Nephron progenitor cell (in vitro differentiated cells): ENCODE results near the gene RFPL4A.
"Not testable (repeated sequence)": the region's sequence is repeated elsewhere in the genome, so short reads cannot be mapped to it uniquely, and the experiment has no call there.

Experiments
- DNase-seq: peaks from one replicate; pipeline ENCODE4 v3.0.0; 2021
- H3K27ac Mint-ChIP-seq: 2 replicates; pipeline ENCODE4 v1.8.0; 2021; ENCODE audit warnings: mild to moderate bottlenecking, moderate library complexity, mixed read lengths
- H3K27me3 Mint-ChIP-seq: 2 replicates; pipeline ENCODE4 v1.8.0; 2021; ENCODE audit warnings: mild to moderate bottlenecking, low read depth, mixed read lengths; ENCODE audit not compliant: poor library complexity
- H3K36me3 Mint-ChIP-seq: 2 replicates; pipeline ENCODE4 v1.8.0; 2021; ENCODE audit warnings: low read depth, mixed read lengths
- H3K4me1 Mint-ChIP-seq: 2 replicates; pipeline ENCODE4 v1.8.0; 2021; ENCODE audit warnings: mixed read lengths
- H3K4me3 Mint-ChIP-seq: 2 replicates; pipeline ENCODE4 v1.8.0; 2021; ENCODE audit warnings: mild to moderate bottlenecking, moderate library complexity, mixed read lengths
- H3K9me3 Mint-ChIP-seq: 2 replicates; pipeline ENCODE4 v1.8.0; 2021; ENCODE audit warnings: mild to moderate bottlenecking, moderate library complexity, mixed read lengths
- TF ChIP-seq, protein P1 (sequence below): fragments of 200-600 bp; sonication (generic); IDR thresholded peaks from 2 replicates; pipeline ENCODE4 v1.5.0; 2021; ENCODE audit warnings: antibody characterized with exemption

Gene RFPL4A

DNA sequence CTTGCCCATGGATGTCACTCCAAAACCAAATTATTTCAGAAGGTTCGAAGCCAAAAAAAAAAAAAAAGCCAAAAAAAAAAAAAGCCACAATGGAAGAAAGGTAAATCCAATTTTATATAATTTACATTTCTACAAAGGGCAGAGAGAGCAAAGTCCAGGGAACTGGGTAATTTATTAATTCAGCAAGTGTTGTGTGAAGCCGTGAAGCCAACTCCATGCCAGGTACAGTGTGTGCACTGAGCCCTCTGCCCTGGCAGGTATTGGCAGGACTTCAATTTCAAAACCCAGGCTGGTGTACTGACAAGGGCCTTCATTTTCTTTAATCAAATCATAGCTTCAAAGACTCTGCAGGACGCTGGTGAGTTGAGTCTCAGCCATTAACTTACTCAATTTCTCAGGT is 5.5 kb upstream of the RFPL4A start:
- DNase-seq: no peak
- TF ChIP-seq, protein P1, sequence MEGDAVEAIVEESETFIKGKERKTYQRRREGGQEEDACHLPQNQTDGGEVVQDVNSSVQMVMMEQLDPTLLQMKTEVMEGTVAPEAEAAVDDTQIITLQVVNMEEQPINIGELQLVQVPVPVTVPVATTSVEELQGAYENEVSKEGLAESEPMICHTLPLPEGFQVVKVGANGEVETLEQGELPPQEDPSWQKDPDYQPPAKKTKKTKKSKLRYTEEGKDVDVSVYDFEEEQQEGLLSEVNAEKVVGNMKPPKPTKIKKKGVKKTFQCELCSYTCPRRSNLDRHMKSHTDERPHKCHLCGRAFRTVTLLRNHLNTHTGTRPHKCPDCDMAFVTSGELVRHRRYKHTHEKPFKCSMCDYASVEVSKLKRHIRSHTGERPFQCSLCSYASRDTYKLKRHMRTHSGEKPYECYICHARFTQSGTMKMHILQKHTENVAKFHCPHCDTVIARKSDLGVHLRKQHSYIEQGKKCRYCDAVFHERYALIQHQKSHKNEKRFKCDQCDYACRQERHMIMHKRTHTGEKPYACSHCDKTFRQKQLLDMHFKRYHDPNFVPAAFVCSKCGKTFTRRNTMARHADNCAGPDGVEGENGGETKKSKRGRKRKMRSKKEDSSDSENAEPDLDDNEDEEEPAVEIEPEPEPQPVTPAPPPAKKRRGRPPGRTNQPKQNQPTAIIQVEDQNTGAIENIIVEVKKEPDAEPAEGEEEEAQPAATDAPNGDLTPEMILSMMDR: no peak
- H3K27ac Mint-ChIP-seq: no peak overlapping the region
- peaks cover 82% of the 10 kb centered on the region for H3K9me3 Mint-ChIP-seq
- H3K4me3 Mint-ChIP-seq: no peak overlapping the region
- H3K4me1 Mint-ChIP-seq: no peaks in the 10 kb centered on the region
- H3K27me3 Mint-ChIP-seq: no peaks in the 10 kb centered on the region
- no peaks in the 10 kb centered on the region for H3K36me3 Mint-ChIP-seq

DNA sequence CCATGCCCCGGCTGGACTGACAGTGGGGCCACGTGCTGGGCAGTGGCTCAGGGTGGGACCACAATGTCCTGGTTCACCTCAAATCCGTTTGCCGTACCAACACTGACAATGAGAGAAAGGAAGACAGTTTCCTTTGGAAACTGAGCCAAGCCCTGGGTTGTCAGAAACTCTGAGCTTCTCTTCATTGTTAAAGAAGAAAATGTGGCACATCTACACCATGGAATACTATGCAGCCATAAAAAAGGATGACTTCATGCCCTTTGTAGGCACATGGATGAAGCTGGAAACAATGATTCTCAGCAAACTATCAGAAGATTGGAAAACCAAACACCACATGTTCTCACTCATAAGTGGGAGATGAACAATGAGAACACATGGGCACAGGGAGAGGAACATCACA is 2.1 kb upstream of the RFPL4A start:
- H3K4me1 Mint-ChIP-seq, H3K27ac Mint-ChIP-seq, H3K36me3 Mint-ChIP-seq, H3K27me3 Mint-ChIP-seq, H3K4me3 Mint-ChIP-seq, DNase-seq: not testable (repeated sequence)
- H3K9me3 Mint-ChIP-seq: peaks cover 83% of the 10 kb centered on the region

DNA sequence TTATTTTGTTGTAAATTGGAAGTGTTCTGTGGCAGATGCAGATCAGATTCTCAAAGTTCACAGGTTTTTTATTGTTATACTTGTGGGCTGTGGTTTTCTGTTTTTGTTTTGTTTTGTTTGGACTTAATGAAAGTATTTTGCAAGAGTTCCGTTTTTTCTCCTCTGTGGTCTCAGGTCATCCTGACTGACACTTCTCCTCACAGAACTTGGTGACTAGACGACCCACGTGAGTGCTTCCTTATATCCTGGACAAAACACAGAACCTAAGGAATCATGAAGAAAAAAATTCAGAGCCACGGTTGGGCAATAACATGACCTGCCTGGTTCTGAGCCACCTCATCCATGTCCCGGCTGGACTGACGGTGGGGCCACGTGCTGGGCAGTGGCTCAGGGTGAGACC is 7.6 kb downstream of the RFPL4A start:
- no peaks in the 10 kb centered on the region for H3K36me3 Mint-ChIP-seq
- DNase-seq: no peak
- TF ChIP-seq, protein P1: no peak
- H3K4me3 Mint-ChIP-seq: no peak overlapping the region
- peaks cover 53% of the 10 kb centered on the region for H3K9me3 Mint-ChIP-seq
- no peaks in the 10 kb centered on the region for H3K27me3 Mint-ChIP-seq
- no peaks in the 10 kb centered on the region for H3K4me1 Mint-ChIP-seq
- H3K27ac Mint-ChIP-seq: no peak overlapping the region

DNA sequence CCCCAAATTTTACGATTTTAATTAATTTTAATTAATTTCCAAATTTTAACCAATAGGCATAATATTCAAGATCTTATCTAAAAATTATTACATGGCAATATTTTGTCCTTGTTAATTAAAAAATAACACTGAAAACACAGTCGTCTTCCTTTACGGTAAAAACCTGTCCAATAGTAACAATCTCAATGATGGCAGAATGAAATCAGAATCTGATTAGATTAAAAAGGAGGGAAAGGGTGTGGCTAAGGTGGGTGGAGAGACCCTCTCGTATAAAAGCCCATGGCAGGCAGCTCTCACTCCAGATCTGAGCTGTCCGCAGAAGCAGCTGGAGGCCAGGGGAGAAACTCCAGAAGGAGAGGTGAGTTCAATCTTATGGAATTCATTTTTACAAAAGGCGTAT is 9.9 kb downstream of the RFPL4A start, which contains the start of gene RFPL4AL1:
TSS of gene RFPL4AL1 (plus strand) at position 301 of the 400 bp plus-strand sequence. CDS start 2,687 bp downstream, outside the sequence.
- H3K36me3 Mint-ChIP-seq, H3K27ac Mint-ChIP-seq, H3K4me1 Mint-ChIP-seq, DNase-seq, H3K4me3 Mint-ChIP-seq, H3K27me3 Mint-ChIP-seq: not testable (repeated sequence)
- peaks cover 45% of the 10 kb centered on the region for H3K9me3 Mint-ChIP-seq

DNA sequence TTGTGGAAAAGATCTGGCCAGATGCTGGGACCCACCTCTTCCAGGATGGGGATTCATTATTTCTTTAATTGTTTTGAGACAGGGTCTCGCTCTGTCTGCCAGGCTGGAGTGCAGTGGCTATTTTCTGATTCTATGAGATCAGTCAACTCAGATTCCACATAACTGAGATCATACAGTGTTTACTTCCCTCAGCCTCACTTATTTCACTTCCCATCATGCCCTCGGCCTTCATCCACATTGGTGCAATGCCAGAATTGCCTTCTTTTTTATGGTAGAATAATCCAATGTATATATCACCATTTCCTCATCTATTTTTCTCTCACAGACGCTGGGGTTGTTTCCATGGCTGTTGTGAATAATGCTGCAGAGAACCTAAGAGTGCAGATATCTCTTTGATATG is 10.7 kb downstream of the RFPL4A start:
- not testable (repeated sequence) for H3K36me3 Mint-ChIP-seq

DNA sequence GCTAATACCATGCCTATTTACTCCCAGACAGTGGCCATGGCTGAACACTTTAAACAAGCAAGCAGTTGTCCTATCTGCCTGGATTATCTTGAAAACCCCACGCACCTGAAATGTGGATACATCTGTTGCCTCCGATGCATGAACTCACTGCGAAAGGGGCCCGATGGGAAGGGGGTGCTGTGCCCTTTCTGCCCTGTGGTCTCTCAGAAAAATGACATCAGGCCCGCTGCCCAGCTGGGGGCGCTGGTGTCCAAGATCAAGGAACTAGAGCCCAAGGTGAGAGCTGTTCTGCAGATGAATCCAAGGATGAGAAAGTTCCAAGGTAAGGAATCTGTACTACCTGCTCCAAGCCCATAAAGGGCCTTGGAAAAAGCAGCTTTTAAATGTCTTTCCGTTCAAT is 18.6 kb downstream of the RFPL4A start:
- Mint-ChIP-seq H3K36me3 (no peaks in the 10 kb centered on the region), H3K4me1 (no peaks in the 10 kb centered on the region), H3K27ac (no peak overlapping the region), H3K9me3 (peaks cover 76% of the 10 kb centered on the region), H3K27me3 (peaks cover 5% of the 10 kb centered on the region), H3K4me3 (no peak overlapping the region)
- TF ChIP-seq, protein P1: no peak
- no peak for DNase-seq

More for the DNA sequence above, 10.7 kb downstream of the RFPL4A start:
- H3K9me3 Mint-ChIP-seq: peaks cover 46% of the 10 kb centered on the region
- H3K4me3 Mint-ChIP-seq, H3K4me1 Mint-ChIP-seq, DNase-seq, H3K27me3 Mint-ChIP-seq, H3K27ac Mint-ChIP-seq: not testable (repeated sequence)

DNA sequence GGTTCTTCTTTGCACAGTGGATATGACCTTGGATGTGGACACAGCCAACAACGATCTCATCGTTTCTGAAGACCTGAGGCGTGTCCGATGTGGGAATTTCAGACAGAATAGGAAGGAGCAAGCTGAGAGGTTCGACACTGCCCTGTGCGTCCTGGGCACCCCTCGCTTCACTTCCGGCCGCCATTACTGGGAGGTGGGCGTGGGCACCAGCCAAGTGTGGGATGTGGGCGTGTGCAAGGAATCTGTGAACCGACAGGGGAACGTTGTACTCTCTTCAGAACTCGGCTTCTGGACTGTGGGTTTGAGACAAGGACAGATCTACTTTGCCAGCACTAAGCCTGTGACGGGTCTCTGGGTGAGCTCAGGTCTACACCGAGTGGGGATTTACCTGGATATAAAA is 19.4 kb downstream of the RFPL4A start:
- DNase-seq: no peak
- H3K4me3 Mint-ChIP-seq: no peak overlapping the region
- H3K4me1 Mint-ChIP-seq: no peaks in the 10 kb centered on the region
- peaks cover 5% of the 10 kb centered on the region for H3K27me3 Mint-ChIP-seq
- H3K27ac Mint-ChIP-seq: no peak overlapping the region
- peaks cover 84% of the 10 kb centered on the region for H3K9me3 Mint-ChIP-seq
- TF ChIP-seq, protein P1: no peak
- no peaks in the 10 kb centered on the region for H3K36me3 Mint-ChIP-seq
